ENCODE results near the gene COL4A4. TPM values are rescaled to one million over a fixed set of nuclear protein-coding genes. Genes with fewer than 3 reads are reported as not detected.
"Not testable (repeated sequence)": the region's sequence is repeated elsewhere in the genome, so short reads cannot be mapped to it uniquely, and the experiment has no call there.

COL4A4 gene
- total and polyA plus RNA-seq, 2 of the 13 experiments (the other 11 are each of a cell fraction or from before 2014, with no cell fraction given) = not detected

- no peak for TF ChIP-seq BORCS8-MEF2B (CRISPR knock-in tag; IDR thresholded peaks at IDR 0.05)
- TF ChIP-seq ZNF362 (CRISPR knock-in tag; IDR thresholded peaks at IDR 0.05; ENCODE audit: borderline replicate concordance) = no peak
- no peak for TF ChIP-seq ZNF274 (CRISPR knock-in tag; IDR thresholded peaks at IDR 0.05)
- TF ChIP-seq ZIK1 (CRISPR knock-in tag; IDR thresholded peaks at IDR 0.05; ENCODE audit: borderline replicate concordance, low read depth) = no peak
Observed at GRCh38 chr2:227179988-227180685, 16.1 kb upstream of the COL4A4 start (continued).

- no peak overlapping the region for H2AFZ ChIP-seq (ENCODE audit: low read length)
- H3K36me3 ChIP-seq (replicated peaks in 1 of 2; ENCODE audit: control insufficient read depth in 1 of 2, insufficient read depth in 2 of 2, low read length in 2 of 2) = no peaks in the 10 kb centered on the region
- FAIRE-seq (no peak), DNase-seq (ENCODE audit: low spot score) (no peak), ATAC-seq (0 out of 3 replicates have a peak, but pooled peaks have one; percentile 25)
- CTCF ChIA-PET (ENCODE audit: low intra/inter-chr PET ratio, low total read pairs) = no interaction called here
- H3K9ac ChIP-seq (ENCODE audit: insufficient read depth, low read depth, low read length) = no peak overlapping the region
- 0 out of 5 replicates have a peak, but pooled peaks cover 0 to under 1% of the 10 kb centered on the region in 2 experiments for H3K27me3 ChIP-seq (ENCODE audit: control insufficient read depth in 1 of 2, insufficient read depth in 2 of 2, low read length in 2 of 2)
- H3K27ac ChIP-seq (ENCODE audit: extremely low read length, insufficient read depth, low read length) = no peak overlapping the region
- H3K9me3 ChIP-seq (ENCODE audit: low read length) = no peaks in the 10 kb centered on the region
- no peak overlapping the region for H3K4me3 ChIP-seq (replicated peaks in 1 of 3; ENCODE audit: insufficient read depth in 1 of 3, low read depth in 2 of 3, low read length in 3 of 3)
- H3K4me2 ChIP-seq (ENCODE audit: low read depth, low read length) = no peak overlapping the region
- WGBS (ENCODE audit: low lambda C conversion rate) = 36% methylated on average over 12 of the region's 12 CpGs
- BruUV-seq (replicated peaks) = no TSS peak
- intact Hi-C loops (cut with micrococcal nuclease; ENCODE audit: unreplicated experiment) (no loop called here), in situ Hi-C loops (cut with HindIII; ENCODE audit: extremely low pct_ligation_motif_present, low pct_unique_long_range_greater_than_20kb) (no loop called here)
- H3K4me1 ChIP-seq (ENCODE audit: insufficient read depth, low read length) = no peaks in the 10 kb centered on the region
- POLR2A ChIA-PET = no interaction called here
- TF ChIP-seq HOMEZ (CRISPR knock-in tag; IDR thresholded peaks at IDR 0.05; ENCODE audit: low read depth) (no peak), ZNF292 (CRISPR knock-in tag; IDR thresholded peaks at IDR 0.05; ENCODE audit: borderline replicate concordance, low read depth) (no peak), ZNF264 (CRISPR knock-in tag; IDR thresholded peaks at IDR 0.05) (no peak), MYC (CRISPR knock-in tag; IDR thresholded peaks at IDR 0.05; ENCODE audit: borderline replicate concordance) (no peak), ZNF678 (CRISPR knock-in tag; IDR thresholded peaks at IDR 0.05) (no peak), ZNF572 (CRISPR knock-in tag; IDR thresholded peaks at IDR 0.05) (no peak), ZNF639 (CRISPR knock-in tag; conservative IDR thresholded peaks at IDR 0.05) (no peak)
- H4K20me1 ChIP-seq (ENCODE audit: insufficient read depth, low read length) = no peaks in the 10 kb centered on the region
- no peaks in the 10 kb centered on the region for H3K79me2 ChIP-seq (ENCODE audit: insufficient read depth, low read length)
Observed at GRCh38 chr2:227177592-227178336, 13.8 kb upstream of the COL4A4 start.

- WGBS (ENCODE audit: low lambda C conversion rate) = 55% methylated on average over 11 of the region's 11 CpGs
- H3K27ac ChIP-seq (ENCODE audit: extremely low read length, insufficient read depth, low read length); H4K20me1 ChIP-seq (ENCODE audit: insufficient read depth, low read length); H3K9me3 ChIP-seq (ENCODE audit: low read length); in situ Hi-C loops (cut with HindIII; ENCODE audit: extremely low pct_ligation_motif_present, low pct_unique_long_range_greater_than_20kb); POLR2A ChIA-PET; H3K27me3 ChIP-seq (ENCODE audit: control insufficient read depth in 1 of 2, insufficient read depth in 2 of 2, low read length in 2 of 2); H3K79me2 ChIP-seq (ENCODE audit: insufficient read depth, low read length); H3K4me1 ChIP-seq (ENCODE audit: insufficient read depth, low read length); H3K4me2 ChIP-seq (ENCODE audit: low read depth, low read length); BruUV-seq (replicated peaks); H3K4me3 ChIP-seq (replicated peaks in 1 of 3; ENCODE audit: insufficient read depth in 1 of 3, low read depth in 2 of 3, low read length in 3 of 3); intact Hi-C loops (cut with micrococcal nuclease; ENCODE audit: unreplicated experiment); H3K9ac ChIP-seq (ENCODE audit: insufficient read depth, low read depth, low read length); H3K36me3 ChIP-seq (replicated peaks in 1 of 2; ENCODE audit: control insufficient read depth in 1 of 2, insufficient read depth in 2 of 2, low read length in 2 of 2); DNase-seq (ENCODE audit: low spot score); FAIRE-seq; H2AFZ ChIP-seq (ENCODE audit: low read length); ATAC-seq; CTCF ChIA-PET (ENCODE audit: low intra/inter-chr PET ratio, low total read pairs): not testable (repeated sequence)
Observed at GRCh38 chr2:227171779-227172178, 7.8 kb upstream of the COL4A4 start.

Data from HepG2 (cell line).